Lower leg skin (tissue), 3 donors: ENCODE measurements around the gene MANEA.

Experiments used
- POLR2A ChIP-seq, 2 donors: fragments of 450-650 bp; IDR thresholded peaks; one replicate each; pipeline ENCODE4 v1.6.1; 2016 to 2017; ENCODE audit warnings: antibody characterized with exemption in 2 of 2, mild to moderate bottlenecking in 1 of 2, moderate library complexity in 1 of 2
- TF ChIP-seq, protein P1 (sequence below), 3 donors: fragments of 450-650 bp; IDR thresholded peaks; one replicate each; pipeline ENCODE4 v1.5.1; 2016; ENCODE audit warnings: antibody characterized with exemption in 3 of 3, mild to moderate bottlenecking in 3 of 3, moderate library complexity in 2 of 3

DNA sequence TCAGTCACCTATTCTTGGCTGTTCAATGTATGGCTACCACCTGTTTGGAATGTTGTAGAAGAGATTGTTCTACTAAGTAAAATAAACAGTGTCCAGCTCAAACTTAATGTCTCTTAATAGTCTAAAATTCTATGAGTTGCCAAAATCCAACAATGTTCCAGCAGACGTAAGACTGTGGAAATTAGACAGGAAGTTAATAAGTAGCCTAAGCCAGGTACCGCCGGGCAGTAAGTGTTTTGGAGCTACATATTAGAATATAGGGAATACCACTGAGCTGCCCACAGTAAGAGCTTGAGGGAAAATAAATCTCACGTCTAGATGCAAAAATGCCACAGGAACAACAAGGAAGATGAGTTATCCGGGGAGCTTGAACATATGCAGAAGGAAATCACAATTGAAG is 7.8 kb upstream of the MANEA start:
- TF ChIP-seq, protein P1, sequence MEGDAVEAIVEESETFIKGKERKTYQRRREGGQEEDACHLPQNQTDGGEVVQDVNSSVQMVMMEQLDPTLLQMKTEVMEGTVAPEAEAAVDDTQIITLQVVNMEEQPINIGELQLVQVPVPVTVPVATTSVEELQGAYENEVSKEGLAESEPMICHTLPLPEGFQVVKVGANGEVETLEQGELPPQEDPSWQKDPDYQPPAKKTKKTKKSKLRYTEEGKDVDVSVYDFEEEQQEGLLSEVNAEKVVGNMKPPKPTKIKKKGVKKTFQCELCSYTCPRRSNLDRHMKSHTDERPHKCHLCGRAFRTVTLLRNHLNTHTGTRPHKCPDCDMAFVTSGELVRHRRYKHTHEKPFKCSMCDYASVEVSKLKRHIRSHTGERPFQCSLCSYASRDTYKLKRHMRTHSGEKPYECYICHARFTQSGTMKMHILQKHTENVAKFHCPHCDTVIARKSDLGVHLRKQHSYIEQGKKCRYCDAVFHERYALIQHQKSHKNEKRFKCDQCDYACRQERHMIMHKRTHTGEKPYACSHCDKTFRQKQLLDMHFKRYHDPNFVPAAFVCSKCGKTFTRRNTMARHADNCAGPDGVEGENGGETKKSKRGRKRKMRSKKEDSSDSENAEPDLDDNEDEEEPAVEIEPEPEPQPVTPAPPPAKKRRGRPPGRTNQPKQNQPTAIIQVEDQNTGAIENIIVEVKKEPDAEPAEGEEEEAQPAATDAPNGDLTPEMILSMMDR (IDR thresholded peaks at IDR 0.05): no peak
- TF ChIP-seq POLR2A (IDR thresholded peaks at IDR 0.05): no peak
